Measurements from ENCODE around the gene CPXM2.

DNA sequence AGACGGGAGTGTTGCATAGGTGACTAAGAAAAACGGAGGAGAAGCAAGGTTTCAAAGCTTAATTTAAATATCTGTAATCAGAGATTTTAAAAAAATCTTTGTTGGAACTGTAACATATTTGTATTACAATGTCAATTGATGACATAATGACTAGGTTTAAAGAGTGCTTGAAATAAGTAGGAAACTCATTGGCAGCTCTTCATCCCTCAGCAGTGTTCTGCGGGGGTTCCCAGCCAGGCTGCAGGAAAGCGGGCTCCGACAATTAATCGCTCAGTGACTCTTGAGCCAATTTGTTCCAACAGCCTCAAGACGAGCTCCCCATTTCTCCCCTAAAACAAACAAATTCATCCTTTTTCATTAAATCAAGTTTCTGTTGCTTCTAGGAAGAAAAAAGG lies 22.6 kb downstream of the CPXM2 start:
- TF ChIP-seq, protein P1, sequence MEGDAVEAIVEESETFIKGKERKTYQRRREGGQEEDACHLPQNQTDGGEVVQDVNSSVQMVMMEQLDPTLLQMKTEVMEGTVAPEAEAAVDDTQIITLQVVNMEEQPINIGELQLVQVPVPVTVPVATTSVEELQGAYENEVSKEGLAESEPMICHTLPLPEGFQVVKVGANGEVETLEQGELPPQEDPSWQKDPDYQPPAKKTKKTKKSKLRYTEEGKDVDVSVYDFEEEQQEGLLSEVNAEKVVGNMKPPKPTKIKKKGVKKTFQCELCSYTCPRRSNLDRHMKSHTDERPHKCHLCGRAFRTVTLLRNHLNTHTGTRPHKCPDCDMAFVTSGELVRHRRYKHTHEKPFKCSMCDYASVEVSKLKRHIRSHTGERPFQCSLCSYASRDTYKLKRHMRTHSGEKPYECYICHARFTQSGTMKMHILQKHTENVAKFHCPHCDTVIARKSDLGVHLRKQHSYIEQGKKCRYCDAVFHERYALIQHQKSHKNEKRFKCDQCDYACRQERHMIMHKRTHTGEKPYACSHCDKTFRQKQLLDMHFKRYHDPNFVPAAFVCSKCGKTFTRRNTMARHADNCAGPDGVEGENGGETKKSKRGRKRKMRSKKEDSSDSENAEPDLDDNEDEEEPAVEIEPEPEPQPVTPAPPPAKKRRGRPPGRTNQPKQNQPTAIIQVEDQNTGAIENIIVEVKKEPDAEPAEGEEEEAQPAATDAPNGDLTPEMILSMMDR (IDR thresholded peaks at IDR 0.05; ENCODE audit: insufficient read depth, low read length, poor library complexity, severe bottlenecking): no peak
- TF ChIP-seq EZH2phosphoT487 (conservative IDR thresholded peaks at IDR 0.05; ENCODE audit: low read length): no peak

All from SU-DHL-6 (cell line).